Activated CD8-positive, alpha-beta memory T cell treated with anti-CD3 and anti-CD28 coated beads for 4 hours (primary cell): ENCODE measurements around the gene VGF.
A peak's percentile ranks its signal among the peaks of the same experiment; 100 is the strongest.

Source experiments
- DNase-seq, 2 donors: peaks; one replicate each; pipeline ENCODE4 v3.0.0-alpha.2; 2020; ENCODE audit warnings: low read depth in 2 of 2

The VGF gene

DNA sequence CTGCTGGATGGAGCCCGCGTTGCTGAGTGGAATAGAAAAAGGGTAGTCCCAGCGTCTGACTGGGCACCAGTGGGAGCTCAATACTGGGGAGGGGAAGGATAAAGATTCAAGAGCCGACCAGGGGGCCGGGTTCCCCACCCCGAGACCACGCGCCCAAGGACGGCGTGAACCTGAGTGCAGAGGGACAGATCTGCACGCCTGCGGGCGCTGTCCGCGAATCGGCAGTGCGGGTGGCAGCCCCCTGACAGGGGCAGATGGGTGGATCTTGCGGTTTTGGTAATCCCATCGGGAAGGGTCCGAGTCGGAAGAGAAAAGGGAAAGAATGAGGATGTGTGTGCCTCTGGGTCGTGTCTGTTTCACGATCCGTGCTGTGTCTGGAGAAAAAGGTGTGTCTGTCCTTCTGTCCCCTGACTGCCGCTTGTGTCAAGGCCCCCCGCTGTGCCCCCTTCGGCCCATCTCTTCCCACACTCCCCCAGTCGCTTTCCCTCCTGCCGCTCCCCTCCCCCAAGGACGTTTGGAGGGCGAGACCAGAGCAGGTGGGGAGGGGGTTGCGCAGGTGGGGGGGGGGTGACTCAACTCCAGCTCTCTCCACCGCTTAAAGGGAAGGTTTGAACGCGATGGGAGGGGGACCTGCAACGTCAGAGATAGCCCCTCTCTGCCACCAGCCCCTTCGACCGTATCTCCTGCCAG, 734 bp upstream of the VGF start:
- no peak for DNase-seq

DNA sequence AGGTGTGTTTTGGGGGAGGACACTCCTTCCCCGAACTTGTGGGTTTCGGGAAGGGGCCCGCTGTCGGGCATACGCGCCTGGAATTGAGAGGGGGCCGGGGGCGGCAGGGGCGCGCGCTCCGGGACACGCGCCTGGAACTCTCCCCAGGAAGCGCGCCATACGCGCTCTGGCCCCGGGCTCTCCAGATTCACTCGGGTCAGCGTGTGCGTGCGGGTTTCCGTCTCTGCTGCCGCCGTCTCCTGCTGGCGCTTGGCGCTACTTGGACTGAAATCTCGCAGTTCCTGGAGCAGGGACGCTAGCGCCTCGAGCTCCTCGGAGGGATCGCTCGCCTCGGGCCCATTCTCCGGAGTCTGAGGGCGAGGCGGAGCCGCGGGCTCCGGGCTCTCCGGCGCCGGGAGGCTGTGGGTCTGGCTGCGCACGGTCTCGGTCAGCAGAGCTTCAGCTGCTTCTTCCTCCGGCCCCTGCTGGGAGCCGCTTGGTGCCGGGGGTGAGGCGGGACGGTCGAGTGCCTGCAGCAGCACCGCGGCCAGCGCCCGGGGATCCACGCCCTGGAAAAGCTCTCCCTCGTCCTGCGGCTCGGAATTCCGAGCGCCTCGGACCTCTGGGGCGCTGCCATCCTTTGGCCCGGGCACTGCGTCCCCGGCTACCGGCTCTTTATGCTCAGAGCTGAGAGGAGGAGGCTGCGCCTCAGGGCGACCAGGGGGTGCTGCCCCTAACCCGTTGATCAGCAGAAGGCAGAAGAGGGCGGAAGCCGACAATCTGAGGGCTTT, 1.1 kb downstream of the VGF start:
- DNase-seq: no peak

DNA sequence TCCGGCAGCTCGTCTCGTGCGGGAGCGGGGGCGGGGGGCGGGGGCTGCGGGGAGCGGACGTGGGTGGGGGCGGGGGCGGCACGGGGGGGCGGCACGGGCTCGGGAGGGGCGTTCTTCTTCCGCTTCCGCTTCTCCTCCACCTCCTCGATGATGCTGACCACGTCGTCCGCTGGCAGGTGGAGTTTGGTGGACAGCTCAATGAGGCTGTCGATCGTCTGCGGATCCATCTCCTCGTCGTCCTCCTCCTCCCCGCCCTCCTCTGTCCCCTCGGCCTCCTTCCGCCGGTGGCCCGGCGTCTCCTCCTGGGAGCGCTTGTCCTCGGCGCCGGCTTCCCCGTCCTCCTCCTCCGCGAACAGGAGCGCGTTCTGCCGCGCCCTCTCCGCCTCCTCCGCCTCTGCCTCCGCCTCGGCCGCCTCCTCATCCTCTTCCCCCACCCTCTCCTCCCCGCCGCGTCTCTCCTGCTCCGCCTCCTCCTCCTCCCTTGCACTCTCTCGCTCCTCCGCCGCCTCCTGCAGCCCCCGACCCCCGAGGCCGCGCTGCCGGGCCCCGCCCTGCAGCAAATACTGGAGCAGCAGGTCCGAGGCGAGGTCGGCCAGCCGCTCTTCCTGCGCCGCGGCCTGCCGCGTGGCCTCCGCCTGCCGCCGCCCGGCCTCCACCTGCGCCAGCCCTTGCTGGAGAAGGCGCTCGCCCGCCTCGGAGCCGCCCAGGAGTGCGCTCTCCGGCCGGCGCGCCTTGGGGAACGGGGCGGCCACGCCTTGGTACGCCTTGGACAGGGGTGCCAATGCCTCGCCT, 1.9 kb downstream of the VGF start:
- no peak for DNase-seq

DNA sequence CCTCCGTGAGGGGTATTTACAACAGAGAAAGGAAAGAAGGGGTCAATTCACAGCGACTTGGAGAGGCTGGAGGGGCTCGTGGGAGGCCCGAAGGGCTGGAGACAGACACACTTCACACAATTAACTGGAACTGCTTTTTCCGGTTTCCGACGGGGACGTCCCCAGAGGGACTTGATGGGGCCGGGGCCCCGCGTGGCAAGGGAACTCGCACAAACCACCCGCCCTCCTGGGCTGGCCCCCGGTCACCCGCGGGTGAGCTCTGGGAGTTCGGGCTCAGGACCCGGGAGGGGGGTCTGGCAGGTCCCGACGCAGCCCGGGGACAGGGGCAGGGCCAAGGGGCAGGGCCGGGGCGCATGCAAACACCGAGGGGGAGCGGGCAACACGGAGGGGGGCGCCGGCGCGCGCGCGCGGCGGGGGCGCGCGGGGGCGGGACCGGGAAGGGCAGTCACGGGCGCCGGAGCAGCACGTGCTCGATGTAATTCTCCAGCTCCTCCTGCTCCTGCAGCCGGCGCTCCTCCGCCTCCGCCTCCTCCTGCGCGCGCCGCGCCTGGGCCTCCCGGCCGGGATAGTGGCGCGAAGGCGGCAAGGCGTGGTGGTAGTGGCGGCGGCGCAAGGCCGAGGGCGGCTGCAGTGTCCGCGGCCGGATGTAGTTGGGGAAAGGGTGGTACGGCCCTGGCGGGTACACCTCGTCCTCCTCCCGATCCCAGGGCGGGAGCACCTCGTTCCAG, 2.7 kb downstream of the VGF start:
- no peak for DNase-seq

DNA sequence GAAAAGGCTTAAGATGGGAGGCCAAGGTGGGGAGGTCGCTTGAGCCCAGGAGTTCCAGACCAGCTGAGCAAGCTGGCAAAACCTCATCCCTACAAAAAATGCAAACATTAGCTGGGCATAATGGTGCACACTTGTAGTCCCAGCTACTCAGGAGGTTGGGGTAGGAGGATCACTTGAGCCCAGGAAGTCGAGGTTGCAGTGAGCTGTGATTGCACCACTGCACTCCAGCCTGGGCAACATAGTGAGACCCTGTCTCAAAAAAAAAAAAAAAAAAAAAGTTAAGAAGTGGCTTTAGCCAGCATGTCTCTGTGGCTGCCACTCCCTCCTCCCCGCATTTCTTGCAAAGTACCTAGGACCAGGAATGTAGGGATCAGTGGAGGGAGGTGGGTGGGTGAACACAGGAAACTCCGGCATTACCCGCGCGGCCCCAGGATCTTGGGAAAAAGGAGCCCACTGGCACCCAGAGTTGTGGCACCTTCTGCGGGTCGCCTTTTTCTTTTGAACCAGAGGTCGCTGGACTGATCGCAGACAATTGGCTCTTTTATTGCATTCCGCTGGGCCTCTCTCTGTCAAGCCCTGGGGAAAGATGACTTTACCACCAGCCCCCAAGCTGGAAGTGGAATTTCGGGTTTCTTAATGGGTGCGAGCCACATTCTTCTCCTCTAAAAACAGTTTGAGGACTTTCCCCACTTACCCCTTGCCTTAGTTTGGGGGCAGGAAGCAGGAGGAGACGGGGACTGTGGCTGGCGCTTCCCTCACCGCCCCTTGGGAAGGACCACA, 3.5 kb downstream of the VGF start:
- no peak for DNase-seq

DNA sequence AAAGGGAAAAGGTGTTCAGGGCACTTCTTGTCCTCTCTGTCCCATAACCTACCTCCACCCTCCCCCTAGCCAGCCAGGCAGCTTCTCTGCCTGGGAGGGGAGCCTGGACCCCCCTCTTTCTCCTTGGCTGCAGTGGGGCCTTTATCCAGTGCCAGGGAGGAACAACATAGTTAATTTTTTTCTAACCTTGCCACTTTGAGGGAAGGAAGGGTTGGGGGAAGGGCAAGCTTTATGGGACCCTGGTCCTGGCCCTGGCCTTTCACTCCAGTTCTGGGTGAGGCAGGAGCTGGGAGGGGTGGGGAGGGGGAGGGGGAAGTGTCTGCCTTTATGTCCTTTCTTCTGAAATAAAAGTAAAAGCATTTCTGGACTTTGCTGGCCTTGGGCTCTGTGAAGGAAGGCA, 4.5 kb downstream of the VGF start:
- no peak for DNase-seq

DNA sequence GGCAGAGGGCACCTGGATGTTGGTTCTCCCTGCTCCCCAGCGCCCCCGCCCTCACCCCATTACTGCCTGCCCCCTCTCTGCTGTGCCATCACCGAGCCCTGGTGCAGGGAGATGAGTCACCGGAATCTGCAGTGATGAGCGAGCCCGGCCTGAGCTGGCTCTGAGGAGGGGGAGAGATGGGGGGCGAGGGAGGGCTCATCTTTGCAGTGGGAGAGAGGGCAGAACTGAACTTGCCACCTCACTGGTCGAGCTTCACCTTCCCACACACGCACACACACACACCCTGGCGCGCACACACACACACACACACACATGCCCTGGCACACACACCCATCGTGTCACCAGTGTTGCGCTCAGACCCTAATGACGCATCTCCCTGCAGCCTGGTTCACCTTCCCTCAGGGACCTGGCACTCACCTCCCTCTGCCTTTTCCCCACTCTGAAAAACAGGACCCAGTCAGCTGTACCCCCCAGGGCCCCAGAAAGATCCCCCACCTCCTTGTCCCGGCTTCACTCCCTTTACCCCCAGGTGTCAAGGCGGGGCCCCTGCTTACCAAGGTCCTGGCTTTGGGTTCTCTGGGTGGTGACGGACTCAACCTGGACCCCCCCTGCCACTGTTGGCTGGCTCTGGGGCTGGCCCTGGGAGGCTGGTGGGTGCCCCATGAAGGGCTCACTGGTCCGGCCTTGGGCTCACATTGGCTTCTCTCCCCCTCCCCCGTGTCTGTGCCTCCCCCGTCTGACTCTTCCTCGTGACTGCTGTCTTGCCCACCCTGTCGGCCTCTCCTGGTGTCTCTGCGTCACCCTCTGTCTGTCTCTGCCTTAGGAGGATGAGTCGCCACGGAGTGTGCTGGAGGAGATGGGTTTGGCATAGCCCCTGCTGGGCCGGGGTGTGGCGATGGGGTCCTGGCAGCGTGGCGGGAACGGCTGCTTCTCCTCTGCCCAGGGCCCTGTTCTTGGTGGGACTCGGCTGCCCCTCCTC, 5.4 kb downstream of the VGF start:
- no peak for DNase-seq

DNA sequence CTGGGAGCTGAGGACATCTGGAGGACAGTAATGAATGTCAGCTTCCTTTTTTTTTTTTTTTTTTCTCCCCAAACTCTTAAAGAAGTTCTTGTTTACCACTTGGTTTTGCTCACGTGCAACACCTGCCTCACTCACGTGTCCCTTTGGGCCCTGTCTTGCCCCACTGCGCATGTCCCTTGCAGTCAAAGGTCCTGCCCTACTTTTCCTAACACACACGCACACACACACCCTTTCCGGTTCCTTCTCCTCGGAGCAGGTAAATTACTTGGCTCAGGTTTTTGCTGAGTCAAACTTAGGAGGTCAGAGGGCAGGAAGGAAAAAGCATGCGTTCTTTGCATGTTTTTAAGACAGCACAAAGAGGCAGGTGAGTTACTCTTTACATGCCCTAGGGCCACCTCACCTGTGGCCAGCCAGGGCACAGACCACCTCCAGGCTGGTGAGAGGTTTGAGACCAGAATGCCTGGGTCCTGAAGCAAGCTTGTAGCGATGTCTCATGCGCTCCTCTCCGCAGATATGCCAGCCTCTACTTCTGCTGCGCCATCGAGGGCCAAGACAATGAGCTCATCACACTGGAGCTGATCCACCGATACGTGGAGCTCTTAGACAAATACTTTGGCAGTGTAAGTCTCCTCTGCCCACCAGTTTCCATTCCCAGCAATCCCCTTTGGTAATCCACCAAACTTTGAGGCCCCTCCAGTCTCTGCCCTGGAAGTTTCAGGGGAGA, 8.3 kb downstream of the VGF start:
- no peak for DNase-seq

DNA sequence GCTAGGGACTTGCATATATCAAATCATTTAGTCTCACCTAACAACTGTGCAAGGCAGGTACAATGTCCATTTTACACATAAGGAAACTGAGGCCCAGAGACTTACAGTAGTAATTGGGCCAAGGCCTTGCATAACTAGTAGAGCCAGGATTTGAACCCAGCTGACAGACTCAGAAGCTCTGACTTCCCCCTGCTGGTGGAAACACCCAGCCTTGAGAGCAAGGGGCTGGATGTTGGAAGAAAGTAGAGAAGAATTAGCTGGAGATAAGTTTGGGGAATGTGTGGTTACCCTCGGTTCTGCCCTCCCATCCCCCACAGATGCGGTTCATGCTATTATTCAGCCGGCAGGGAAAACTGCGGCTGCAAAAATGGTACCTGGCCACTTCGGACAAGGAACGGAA, 9.1 kb downstream of the VGF start:
- no peak for DNase-seq

DNA sequence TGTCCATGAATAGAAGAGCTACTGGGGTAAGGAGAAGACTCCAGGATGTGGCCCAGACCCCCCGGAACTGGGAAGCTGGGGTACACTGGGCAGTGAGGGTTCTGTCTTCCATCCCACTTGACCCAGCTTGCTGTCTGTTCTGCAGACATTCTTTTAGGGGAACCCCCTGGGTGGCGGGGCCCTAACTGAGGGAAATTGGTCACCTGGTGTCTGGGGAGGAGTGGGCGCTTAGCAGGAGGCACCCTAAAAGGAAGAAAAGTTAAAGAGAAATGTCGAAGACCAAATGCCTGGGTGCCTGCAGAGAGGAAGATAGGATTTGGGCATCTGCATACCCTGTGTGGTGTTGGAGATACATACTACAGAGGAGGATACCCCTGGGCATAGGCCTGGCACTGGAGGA, 10.1 kb downstream of the VGF start:
- DNase-seq: no peak

DNA sequence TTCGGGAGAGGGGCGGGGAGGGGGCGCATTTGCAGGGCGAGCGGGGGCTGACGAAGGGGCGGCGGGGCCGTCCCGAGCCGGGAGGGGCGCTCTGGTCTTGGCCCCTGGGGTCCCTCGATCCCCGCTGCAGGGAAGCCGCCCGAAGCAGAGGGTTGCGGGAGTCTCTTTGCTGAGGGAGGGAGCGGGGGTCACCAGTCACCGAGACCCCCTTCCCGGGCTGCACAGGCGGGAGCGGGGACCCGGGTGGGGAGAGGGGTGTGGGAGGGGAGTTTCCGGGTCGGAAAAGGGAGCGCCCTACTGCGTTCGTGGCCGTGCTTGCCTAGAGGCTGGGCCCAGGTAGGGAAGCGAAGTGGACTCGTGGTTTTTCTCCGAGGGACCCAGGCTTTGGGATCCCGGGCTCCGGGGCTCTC, 10.7 kb downstream of the VGF start:
- DNase-seq: no peak

DNA sequence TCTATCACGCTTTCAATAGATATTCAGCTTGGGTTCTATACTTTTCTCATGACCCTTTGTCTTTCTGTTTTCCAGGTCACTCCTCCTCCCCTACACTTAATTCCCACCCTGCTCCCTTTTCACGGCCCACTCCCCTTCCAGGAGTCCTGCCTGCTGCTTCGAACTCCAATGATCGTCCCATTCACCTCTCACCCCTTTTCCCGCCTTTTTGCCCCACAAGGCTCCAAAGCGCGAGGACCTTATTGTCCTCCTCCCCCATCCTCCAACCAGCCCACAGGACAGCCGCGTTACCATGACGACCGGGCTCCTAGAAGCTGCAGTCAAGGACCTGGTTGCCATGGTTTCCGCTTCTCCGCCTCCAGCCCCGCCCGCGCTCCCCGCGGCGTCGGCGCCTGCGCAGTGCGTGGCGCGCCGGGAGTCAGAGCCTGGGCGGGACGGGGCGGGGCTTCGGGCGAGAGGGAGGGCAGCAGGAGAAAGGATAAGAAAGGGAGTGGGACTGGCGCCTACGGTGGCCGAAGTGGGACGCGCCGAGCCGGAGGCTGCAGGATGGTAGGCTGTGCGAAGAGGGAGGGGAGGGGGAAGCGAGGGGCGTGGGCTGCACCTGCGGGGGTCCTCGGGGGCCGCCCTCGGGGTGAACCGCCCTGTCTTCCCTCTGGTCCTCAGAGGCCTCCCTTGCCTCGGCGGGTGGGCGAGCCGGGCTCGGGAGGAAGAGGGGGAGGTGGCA, 11.2 kb downstream of the VGF start, which contains the start of gene AP1S1:
Gene AP1S1 (plus strand): TSS at position 508 of the 724 bp plus-strand sequence. CDS start 39 bp downstream, at position 547.
- DNase-seq: peak; percentile 80 to 85

DNA sequence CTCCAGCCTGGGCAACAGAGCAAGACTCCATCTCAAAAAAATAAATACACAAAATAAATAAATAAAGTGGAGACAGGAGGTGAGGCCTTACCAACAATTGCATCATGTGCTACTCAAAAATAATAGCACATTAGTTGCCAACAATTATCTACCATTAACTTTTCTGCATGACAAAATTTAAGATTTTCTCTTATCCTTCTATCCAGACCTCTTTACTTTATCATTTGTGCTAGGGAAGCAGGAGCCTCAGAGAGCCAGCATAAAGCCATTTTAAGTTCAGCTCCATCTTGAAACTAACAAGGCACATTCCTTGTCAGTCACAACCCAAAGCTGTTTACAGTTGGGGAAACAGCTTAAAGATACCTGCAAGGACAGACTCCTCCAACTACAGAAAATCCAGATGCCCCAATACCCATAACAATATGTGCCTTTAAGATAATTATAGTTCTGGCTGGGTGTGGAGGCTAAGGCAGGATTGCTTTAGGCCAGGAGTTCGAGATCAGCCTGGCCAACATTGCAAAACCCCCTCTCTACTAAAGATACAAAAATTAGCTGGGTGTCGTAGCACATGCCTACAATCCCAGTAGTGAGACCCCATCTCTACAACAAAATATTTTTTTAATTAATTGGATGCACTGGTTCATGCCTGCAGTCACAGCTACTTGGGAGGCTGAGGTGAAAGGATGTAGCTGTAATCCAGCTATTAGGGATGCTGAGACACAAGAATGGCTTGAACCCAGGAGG, 13.3 kb downstream of the VGF start:
- DNase-seq: no peak

DNA sequence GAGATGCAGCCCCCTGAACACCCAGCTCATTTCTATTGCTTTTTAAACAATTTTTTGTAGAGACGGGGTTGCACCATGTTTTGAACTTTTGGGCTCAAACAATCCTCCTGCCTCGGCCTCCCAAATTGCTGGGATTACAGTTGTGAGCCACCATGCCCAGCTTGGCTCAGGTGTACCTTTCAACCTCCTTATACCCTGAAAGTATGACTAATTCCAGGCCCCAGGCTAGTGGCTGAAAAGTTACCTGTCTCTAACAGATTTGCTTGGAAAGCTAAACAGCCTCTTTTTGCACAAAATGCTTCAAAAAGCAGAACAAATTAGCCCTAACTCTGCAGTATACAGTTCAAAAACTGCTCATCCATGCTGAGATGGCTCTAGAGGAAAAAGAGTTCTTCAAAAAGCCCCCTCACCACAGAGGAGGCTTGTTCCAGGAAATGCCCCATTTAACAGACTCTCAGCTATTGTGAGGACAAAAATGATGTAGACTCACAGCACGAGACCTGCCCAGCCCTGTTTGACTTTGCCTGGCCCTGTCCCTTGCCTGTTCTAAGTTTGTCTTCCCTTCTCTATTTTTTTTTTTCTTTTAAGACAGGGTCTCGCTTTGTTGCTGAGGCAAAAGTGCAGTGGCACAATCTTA, 24.5 kb downstream of the VGF start:
- DNase-seq: no peak

DNA sequence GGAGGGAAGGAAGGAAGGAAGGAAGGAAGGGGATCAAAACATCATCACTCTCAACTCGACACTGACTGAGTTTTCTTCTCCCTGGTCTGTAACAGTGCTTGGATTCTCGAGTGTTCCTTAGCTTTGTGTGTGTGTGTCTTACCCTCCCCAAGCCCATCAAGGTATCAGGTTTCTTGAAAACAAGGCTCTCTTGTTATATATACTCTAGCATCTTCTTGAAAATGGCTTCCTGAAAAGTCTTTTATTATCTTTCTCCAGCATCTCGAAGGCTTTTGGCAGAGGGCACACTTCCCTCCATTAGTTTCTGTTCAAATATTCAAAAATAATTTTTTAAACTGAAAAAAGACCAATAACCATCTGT, 25.1 kb downstream of the VGF start:
- DNase-seq: no peak

DNA sequence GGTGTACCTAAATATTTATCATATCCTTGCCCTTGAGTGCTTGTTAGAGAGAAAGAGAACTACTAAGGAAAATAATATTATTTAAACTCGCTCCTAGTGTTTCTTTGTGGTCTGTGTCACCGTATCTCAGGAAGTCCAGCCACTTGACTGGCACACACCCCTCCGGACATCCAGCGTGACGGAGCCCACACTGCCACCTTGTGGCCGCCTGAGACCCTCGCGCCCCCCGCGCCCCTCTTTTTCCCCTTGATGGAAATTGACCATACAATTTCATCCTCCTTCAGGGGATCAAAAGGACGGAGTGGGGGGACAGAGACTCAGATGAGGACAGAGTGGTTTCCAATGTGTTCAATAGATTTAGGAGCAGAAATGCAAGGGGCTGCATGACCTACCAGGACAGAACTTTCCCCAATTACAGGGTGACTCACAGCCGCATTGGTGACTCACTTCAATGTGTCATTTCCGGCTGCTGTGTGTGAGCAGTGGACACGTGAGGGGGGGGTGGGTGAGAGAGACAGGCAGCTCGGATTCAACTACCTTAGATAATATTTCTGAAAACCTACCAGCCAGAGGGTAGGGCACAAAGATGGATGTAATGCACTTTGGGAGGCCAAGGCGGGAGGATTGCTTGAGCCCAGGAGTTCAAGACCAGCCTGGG, 27.0 kb downstream of the VGF start:
- peak; percentile 88 to 89 for DNase-seq

DNA sequence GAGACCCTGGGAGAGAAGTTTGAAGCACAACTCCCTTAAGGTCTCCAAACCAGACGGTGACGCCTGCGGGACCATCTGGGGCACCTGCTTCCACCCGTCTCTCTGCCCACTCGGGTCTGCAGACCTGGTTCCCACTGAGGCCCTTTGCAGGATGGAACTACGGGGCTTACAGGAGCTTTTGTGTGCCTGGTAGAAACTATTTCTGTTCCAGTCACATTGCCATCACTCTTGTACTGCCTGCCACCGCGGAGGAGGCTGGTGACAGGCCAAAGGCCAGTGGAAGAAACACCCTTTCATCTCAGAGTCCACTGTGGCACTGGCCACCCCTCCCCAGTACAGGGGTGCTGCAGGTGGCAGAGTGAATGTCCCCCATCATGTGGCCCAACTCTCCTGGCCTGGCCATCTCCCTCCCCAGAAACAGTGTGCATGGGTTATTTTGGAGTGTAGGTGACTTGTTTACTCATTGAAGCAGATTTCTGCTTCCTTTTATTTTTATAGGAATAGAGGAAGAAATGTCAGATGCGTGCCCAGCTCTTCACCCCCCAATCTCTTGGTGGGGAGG, 27.6 kb downstream of the VGF start:
- DNase-seq: no peak
